GM21786 (cell line): ENCODE results near the gene FBLN1.
"Not testable (repeated sequence)": the region's sequence is repeated elsewhere in the genome, so short reads cannot be mapped to it uniquely, and the experiment has no call there.

Experiments
- ATAC-seq: cut with Tn5 transposase; IDR thresholded peaks from one replicate; pipeline ENCODE4 v1.9.1; 2021; ENCODE audit not compliant: unreplicated experiment

The FBLN1 gene

GRCh38 chr22:45602004-45602733, 99.5 kb downstream of the FBLN1 start:
- ATAC-seq: no peak

GRCh38 chr22:45602824-45603595, 100.3 kb downstream of the FBLN1 start:
- no peak for ATAC-seq

- no peak for ATAC-seq
Observed at GRCh38 chr22:45603619-45604018, 100.9 kb downstream of the FBLN1 start.

- ATAC-seq: not testable (repeated sequence)
Observed at GRCh38 chr22:45608045-45608444, 105.4 kb downstream of the FBLN1 start.

- ATAC-seq: no peak
Observed at GRCh38 chr22:45608763-45609180, 106.1 kb downstream of the FBLN1 start.

- no peak for ATAC-seq
Observed at GRCh38 chr22:45612451-45612901, 109.8 kb downstream of the FBLN1 start.

- ATAC-seq: no peak
Observed at GRCh38 chr22:45612940-45613339, 110.3 kb downstream of the FBLN1 start.

- no peak for ATAC-seq
Observed at GRCh38 chr22:45615364-45615763, 112.7 kb downstream of the FBLN1 start.

- no peak for ATAC-seq
Observed at GRCh38 chr22:45616432-45616831, 113.7 kb downstream of the FBLN1 start.

GRCh38 chr22:45617948-45618347, 115.3 kb downstream of the FBLN1 start:
- ATAC-seq: no peak

GRCh38 chr22:45620706-45621105, 118.0 kb downstream of the FBLN1 start:
- no peak for ATAC-seq

- ATAC-seq: no peak
Observed at GRCh38 chr22:45621836-45622600, 119.3 kb downstream of the FBLN1 start.

GRCh38 chr22:45623464-45624145, 120.9 kb downstream of the FBLN1 start:
- not testable (repeated sequence) for ATAC-seq

GRCh38 chr22:45626198-45626651, 123.5 kb downstream of the FBLN1 start:
- no peak for ATAC-seq

- ATAC-seq: no peak
Observed at GRCh38 chr22:45627489-45628233, 125.0 kb downstream of the FBLN1 start.

GRCh38 chr22:45628515-45628914, 125.8 kb downstream of the FBLN1 start:
- ATAC-seq: no peak

- ATAC-seq: no peak
Observed at GRCh38 chr22:45629469-45630089, 126.9 kb downstream of the FBLN1 start.

GRCh38 chr22:45630436-45630835, 127.8 kb downstream of the FBLN1 start:
- no peak for ATAC-seq

- no peak for ATAC-seq
Observed at GRCh38 chr22:45631140-45631840, 128.6 kb downstream of the FBLN1 start.
